GM23248 (cell line): ENCODE results near the gene LRRC37A.
"Not testable (repeated sequence)": the region's sequence is repeated elsewhere in the genome, so short reads cannot be mapped to it uniquely, and the experiment has no call there.

Experiments
- EZH2 ChIP-seq: fragments of 200-600 bp; sonication (generic); IDR thresholded peaks from 2 replicates; pipeline ENCODE4 v1.6.1; 2018; ENCODE audit warnings: antibody characterized with exemption, mild to moderate bottlenecking; ENCODE audit not compliant: insufficient read depth, poor library complexity, severe bottlenecking
- EZH2phosphoT487 ChIP-seq: fragments of 200-600 bp; sonication (generic); IDR thresholded peaks from 2 replicates; pipeline ENCODE4 v1.6.1; 2018; ENCODE audit warnings: antibody characterized with exemption, moderate library complexity, mild to moderate bottlenecking, low read depth; ENCODE audit not compliant: insufficient read depth

GRCh38 chr17:46290906-46291546 lies 3.9 kb upstream of the LRRC37A start:
- not testable (repeated sequence) for TF ChIP-seq EZH2, EZH2phosphoT487
